IMR-90 (cell line): Measurements from ENCODE around the gene MAML1. TPM values are rescaled to one million over a fixed set of nuclear protein-coding genes. Genes with fewer than 3 reads are reported as not detected.

Experiments used
- ATAC-seq: fragments of 200-7000 bp; cut with Tn5 transposase; 2 replicates; pipeline ENCODE4 v1.9.1; 2020; ENCODE audit warnings: low read depth, mild to moderate bottlenecking, moderate library complexity
- BruUV-seq: library from RNA; stranded (reverse); fragments of 400-500 nt; replicated peaks from 2 replicates; lab custom pipeline; 2021; lab: Mats Ljungman, UMichigan
- CTCF ChIA-PET: fragments of 300-600 bp; formaldehyde crosslinking; extraction: SDS; loops from one replicate; lab custom pipeline; 2021; ENCODE audit warnings: antibody characterized with exemption; lab: Yijun Ruan, JAX
- POLR2A ChIA-PET: fragments of 300-600 bp; sonication (Branson Sonifier 250); formaldehyde crosslinking; loops from one replicate; lab custom pipeline; 2022; ENCODE audit warnings: antibody characterized with exemption; ENCODE audit not compliant: unreplicated experiment; lab: Charles Lee
- DNase-seq: peaks from one replicate; pipeline ENCODE4 v3.0.0; 2013
- H2AFZ ChIP-seq: replicated peaks from 2 replicates; pipeline ENCODE3; 2013; ENCODE audit warnings: low read length, mild to moderate bottlenecking; ENCODE audit not compliant: poor library complexity
- H2AK5ac ChIP-seq: 2 replicates; pipeline ENCODE4 v1.6.1; 2013; ENCODE audit warnings: low read depth, low read length, inconsistent platforms
- H2AK9ac ChIP-seq: replicated peaks from 2 replicates; pipeline ENCODE3; 2013; ENCODE audit warnings: mild to moderate bottlenecking, low read depth, low read length, moderate library complexity; ENCODE audit not compliant: poor library complexity
- H2BK120ac ChIP-seq: 2 replicates; pipeline ENCODE4 v1.6.1; 2013; ENCODE audit warnings: low read depth, low read length, inconsistent platforms
- H2BK15ac ChIP-seq: 3 replicates; pipeline ENCODE4 v1.6.1; 2013; ENCODE audit warnings: low read depth, low read length, inconsistent platforms
- H2BK20ac ChIP-seq: 2 replicates; pipeline ENCODE4 v1.6.1; 2013; ENCODE audit warnings: low read depth, mild to moderate bottlenecking, inconsistent platforms, low read length, moderate library complexity
- H2BK5ac ChIP-seq: 2 replicates; pipeline ENCODE4 v1.6.1; 2013; ENCODE audit warnings: mild to moderate bottlenecking, low read depth, low read length, inconsistent platforms; ENCODE audit not compliant: poor library complexity, severe bottlenecking
- H3K14ac ChIP-seq: replicated peaks from 2 replicates; pipeline ENCODE4 v1.6.1; 2013; ENCODE audit warnings: low read depth, low read length, inconsistent platforms
- H3K18ac ChIP-seq: 2 replicates; pipeline ENCODE4 v1.6.1; 2013; ENCODE audit warnings: low read depth, low read length, control low read depth
- H3K23ac ChIP-seq: 2 replicates; pipeline ENCODE4 v1.6.1; 2013; ENCODE audit warnings: low read depth, low read length, inconsistent platforms
- H3K27ac ChIP-seq: 2 replicates; pipeline ENCODE4 v1.5.1; 2013; ENCODE audit warnings: mild to moderate bottlenecking, control low read depth, low read length; ENCODE audit not compliant: insufficient read depth
- H3K27me3 ChIP-seq: 2 replicates; pipeline ENCODE4 v1.6.1; 2013; ENCODE audit warnings: low read length; ENCODE audit not compliant: control insufficient read depth, insufficient read depth
- H3K36me3 ChIP-seq: 2 replicates; pipeline ENCODE4 v1.6.1; 2013; ENCODE audit warnings: low read length, mixed read lengths; ENCODE audit not compliant: control insufficient read depth, insufficient read depth
- H3K4ac ChIP-seq: 2 replicates; pipeline ENCODE4 v1.6.1; 2013; ENCODE audit warnings: low read depth, low read length, inconsistent platforms
- H3K4me1 ChIP-seq: 2 replicates; pipeline ENCODE4 v1.6.1; 2013; ENCODE audit warnings: low read length, mixed read lengths; ENCODE audit not compliant: control insufficient read depth, insufficient read depth
- H3K4me2 ChIP-seq: 2 replicates; pipeline ENCODE4 v1.6.1; 2013; ENCODE audit warnings: low read depth, mild to moderate bottlenecking, control low read depth, low read length, moderate library complexity
- H3K4me3 ChIP-seq: 2 replicates; pipeline ENCODE4 v1.5.1; 2013; ENCODE audit warnings: low read depth, mild to moderate bottlenecking, control low read depth, low read length, moderate library complexity; ENCODE audit not compliant: insufficient read depth
- H3K56ac ChIP-seq: 2 replicates; pipeline ENCODE4 v1.6.1; 2013; ENCODE audit warnings: low read length, inconsistent platforms; ENCODE audit not compliant: insufficient read depth; ENCODE audit errors: extremely low read depth
- H3K79me1 ChIP-seq, 2 experiments: 2 replicates each; pipeline ENCODE4 v1.6.1; 2013; ENCODE audit warnings: low read length in 2 of 2, inconsistent platforms in 1 of 2, low read depth in 1 of 2
- H3K9ac ChIP-seq: 2 replicates; pipeline ENCODE4 v1.6.1; 2013; ENCODE audit warnings: low read depth, low read length, control low read depth
- H3K9me1 ChIP-seq: 2 replicates; pipeline ENCODE4 v1.6.1; 2013; ENCODE audit warnings: low read length, inconsistent platforms; ENCODE audit not compliant: insufficient read depth
- H3K9me3 ChIP-seq: 2 replicates; pipeline ENCODE4 v1.6.1; 2013; ENCODE audit warnings: low read length; ENCODE audit not compliant: control insufficient read depth, insufficient read depth
- H4K20me1 ChIP-seq: 2 replicates; pipeline ENCODE4 v1.6.1; 2013; ENCODE audit warnings: low read length, inconsistent platforms; ENCODE audit not compliant: insufficient read depth
- H4K5ac ChIP-seq: 2 replicates; pipeline ENCODE4 v1.6.1; 2013; ENCODE audit warnings: mild to moderate bottlenecking, low read depth, low read length, control low read depth
- H4K8ac ChIP-seq, 2 experiments: 2 replicates each; pipeline ENCODE4 v1.6.1; 2013; ENCODE audit warnings: low read depth in 2 of 2, low read length in 2 of 2, control low read depth in 1 of 2, inconsistent platforms in 1 of 2
- H4K91ac ChIP-seq: 2 replicates; pipeline ENCODE4 v1.6.1; 2013; ENCODE audit warnings: low read depth, low read length, inconsistent platforms; ENCODE audit not compliant: insufficient read depth
- BHLHE40 ChIP-seq: fragments of 150-350 bp; IDR thresholded peaks from 2 replicates; pipeline ENCODE4 v1.6.1; 2016; ENCODE audit warnings: mild to moderate bottlenecking, low read depth, low read length
- CEBPB ChIP-seq: IDR thresholded peaks from 2 replicates; pipeline ENCODE4 v1.6.1; 2012; ENCODE audit warnings: low read depth, low read length, improper control_type of control experiment
- CTCF ChIP-seq: conservative IDR thresholded peaks from 2 replicates; pipeline ENCODE4 v1.5.1; 2012; ENCODE audit warnings: mild to moderate bottlenecking, low read depth, low read length, improper control_type of control experiment
- ELK1 ChIP-seq: fragments of 150-350 bp; IDR thresholded peaks from 2 replicates; pipeline ENCODE4 v1.6.1; 2016; ENCODE audit warnings: low read depth, mild to moderate bottlenecking, low read length, moderate library complexity, borderline replicate concordance
- MAFK ChIP-seq: IDR thresholded peaks from 2 replicates; pipeline ENCODE4 v1.6.1; 2012; ENCODE audit warnings: low read depth, low read length, improper control_type of control experiment
- MAZ ChIP-seq: IDR thresholded peaks from 2 replicates; pipeline ENCODE4 v1.6.1; 2012; ENCODE audit warnings: low read depth, mild to moderate bottlenecking, low read length, improper control_type of control experiment, moderate library complexity, borderline replicate concordance
- MXI1 ChIP-seq: IDR thresholded peaks from 2 replicates; pipeline ENCODE4 v1.6.1; 2012; ENCODE audit warnings: low read depth, mild to moderate bottlenecking, low read length, moderate library complexity, borderline replicate concordance
- POLR2A ChIP-seq: IDR thresholded peaks from 2 replicates; pipeline ENCODE4 v1.6.1; 2012; ENCODE audit warnings: mild to moderate bottlenecking, low read depth, low read length
- RFX5 ChIP-seq: IDR thresholded peaks from 2 replicates; pipeline ENCODE4 v1.8.0; 2012; ENCODE audit warnings: low read depth, mild to moderate bottlenecking, low read length, moderate library complexity
- SMC3 ChIP-seq: fragments of 150-350 bp; IDR thresholded peaks from 2 replicates; pipeline ENCODE4 v1.6.1; 2016; ENCODE audit warnings: low read depth, mild to moderate bottlenecking, antibody characterized with exemption, low read length, moderate library complexity
- USF2 ChIP-seq: fragments of 150-350 bp; IDR thresholded peaks from 2 replicates; pipeline ENCODE4 v1.6.1; 2017; ENCODE audit warnings: mild to moderate bottlenecking, antibody characterized with exemption, low read length, low read depth
- WGBS, 2 experiments: methylation state at CpG; one replicate each; pipeline versions ENCODE4 v1.1.5 to v1.1.7; 2013; ENCODE audit warnings: missing lambda C conversion rate in 2 of 2; ENCODE audit not compliant: insufficient read length in 1 of 2; ENCODE audit errors: extremely low coverage in 2 of 2; 5-methylcytosine and 5-hydroxymethylcytosine counted together
- dilution Hi-C: fragments of 300-500 bp; cut with HindIII; formaldehyde crosslinking; loops from one replicate; pipeline ENCODE4 v1.14.3; 2018; ENCODE audit warnings: low sequenced_read_pairs; ENCODE audit not compliant: unreplicated experiment
- in situ Hi-C: fragments of 300-500 bp; cut with MboI; formaldehyde crosslinking; loops from 3 replicates; pipeline ENCODE4 v1.14.3; 2019; ENCODE audit warnings: low sequenced_read_pairs, inconsistent platforms, mixed read lengths
- intact Hi-C: fragments of 100-400 bp; cut with micrococcal nuclease; formaldehyde crosslinking; loops from 2 replicates; pipeline ENCODE4 v1.10.0; 2022
- polyA plus RNA-seq, 3 experiments: library from polyadenylated mRNA; depleted of rRNA; stranded (reverse); fragments of >200 nt; gene quantifications; 2 replicates each; pipeline ENCODE4 v1.2.3, GENCODE V29; 2012; ENCODE audit warnings: low replicate concordance in 1 of 3
- total RNA-seq: library from RNA; depleted of rRNA; stranded (reverse); fragments of >200 nt; gene quantifications from 2 replicates; pipeline ENCODE4 v1.2.3, GENCODE V29; 2012

MAML1 gene
- total and polyA plus RNA-seq, 2 of the 4 experiments (the other 2 are of a cell fraction), result 4.7 to 10.2 TPM

- Histone ChIP-seq H3K27ac (no peak overlapping the region), H3K4ac (no peak overlapping the region), H3K4me2 (0 out of 2 replicates have a peak overlapping the region, but pooled peaks have one; percentile 50), H3K4me3 (no peak overlapping the region), H2BK5ac (no peak overlapping the region), H2AK5ac (0 out of 2 replicates have a peak overlapping the region, but pooled peaks have one; percentile 2), H3K4me1 (peaks cover 6% of the 10 kb centered on the region), H2BK20ac (no peak overlapping the region), H3K27me3 (no peaks in the 10 kb centered on the region), H2BK15ac (no peak overlapping the region), H4K20me1 (peaks cover 84% of the 10 kb centered on the region), H3K9me1 (peaks cover 13% of the 10 kb centered on the region), H3K56ac (no peak overlapping the region), H2BK120ac (no peak overlapping the region), H4K5ac (no peak overlapping the region), H3K14ac (no peak overlapping the region), H4K8ac (no peak overlapping the region), H3K9me3 (no peaks in the 10 kb centered on the region), H3K23ac (peak overlapping the region; percentile 54), H2AK9ac (no peak overlapping the region), H3K79me1 (peaks cover 21 to 74% of the 10 kb centered on the region in 2 experiments), H4K91ac (no peak overlapping the region), H3K9ac (no peak overlapping the region), H3K36me3 (peaks cover 3% of the 10 kb centered on the region), H3K18ac (no peak overlapping the region), H2AFZ (no peak overlapping the region)
- WGBS, 2 experiments, result no CpG with 5 or more reads among the region's 2 CpGs
- CTCF ChIA-PET, result interaction anchor here (0.6 to 1.6 kb wide), 3 partner anchors 8 to 287 kb away, joined by 3 to 4 read pairs (median 3); no protein-coding TSS in a partner anchor
- no peak for TF ChIP-seq MAFK
- TF ChIP-seq SMC3, result no peak
- TF ChIP-seq ELK1, result no peak
- no peak for TF ChIP-seq CTCF
- no peak for TF ChIP-seq BHLHE40
- TF ChIP-seq POLR2A, result no peak
- TF ChIP-seq CEBPB, result no peak
- TF ChIP-seq MXI1, result no peak
- TF ChIP-seq RFX5, result no peak
- TF ChIP-seq USF2, result no peak
- no peak for TF ChIP-seq MAZ
- ATAC-seq, result peak; percentile 44
- in situ Hi-C loops (no loop called here), dilution Hi-C loops (no loop called here), intact Hi-C loops (no loop called here)
- POLR2A ChIA-PET, result interaction anchor here (0.6 kb wide), 1 partner anchor 65 kb away, joined by 4 read pairs; the partner anchor contains the start of gene SQSTM1
- DNase-seq, result no peak
- no TSS peak for BruUV-seq
Observed at GRCh38 chr5:179755022-179755421, 22.4 kb downstream of the MAML1 start.
